GM19238 (cell line): ENCODE measurements around the gene FHL2.

Source experiments
- DNase-seq: peaks from one replicate; pipeline ENCODE4 v3.0.0; 2011; ENCODE audit warnings: low spot score; ENCODE audit not compliant: insufficient read length

FHL2 gene

GRCh38 chr2:105397953-105398335 lies 907 bp downstream of the FHL2 start:
- no peak for DNase-seq

DNA sequence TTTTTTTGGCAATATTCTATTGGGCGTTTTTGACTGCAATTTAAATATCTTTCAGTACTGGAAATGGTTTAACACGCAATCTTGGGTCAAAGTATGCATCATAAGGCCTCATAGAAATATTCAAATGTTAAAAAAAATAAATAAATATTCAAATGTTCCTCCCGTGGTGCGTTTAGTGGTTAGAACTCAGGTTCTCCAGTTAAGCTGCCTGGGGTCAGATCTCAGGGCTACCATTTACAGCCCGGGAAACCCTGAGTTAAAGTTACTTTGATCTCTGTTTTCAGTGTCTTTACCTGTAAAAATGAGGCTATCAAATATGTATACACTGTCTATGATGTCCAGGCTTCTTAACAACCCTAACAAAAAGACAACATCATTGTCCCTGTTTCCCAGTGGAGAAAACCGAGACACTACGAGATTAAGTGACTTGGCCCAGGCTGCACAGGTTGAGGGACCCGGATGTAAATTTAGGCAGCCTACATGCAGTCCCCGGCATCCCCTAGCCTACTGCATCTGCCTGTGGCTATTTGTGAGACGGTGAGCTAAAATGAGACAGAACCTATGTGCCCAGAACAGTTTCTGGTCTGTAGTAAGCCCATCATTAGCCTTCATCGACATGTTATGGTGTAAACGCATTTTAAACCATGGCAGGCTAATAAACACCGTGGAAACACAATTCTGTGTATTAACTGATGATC lies 1.7 kb downstream of the FHL2 start:
- DNase-seq, result no peak

GRCh38 chr2:105396254-105397024 lies 2.4 kb downstream of the FHL2 start:
- no peak for DNase-seq

GRCh38 chr2:105395691-105396090 lies 3.2 kb downstream of the FHL2 start:
- DNase-seq, result no peak

DNA sequence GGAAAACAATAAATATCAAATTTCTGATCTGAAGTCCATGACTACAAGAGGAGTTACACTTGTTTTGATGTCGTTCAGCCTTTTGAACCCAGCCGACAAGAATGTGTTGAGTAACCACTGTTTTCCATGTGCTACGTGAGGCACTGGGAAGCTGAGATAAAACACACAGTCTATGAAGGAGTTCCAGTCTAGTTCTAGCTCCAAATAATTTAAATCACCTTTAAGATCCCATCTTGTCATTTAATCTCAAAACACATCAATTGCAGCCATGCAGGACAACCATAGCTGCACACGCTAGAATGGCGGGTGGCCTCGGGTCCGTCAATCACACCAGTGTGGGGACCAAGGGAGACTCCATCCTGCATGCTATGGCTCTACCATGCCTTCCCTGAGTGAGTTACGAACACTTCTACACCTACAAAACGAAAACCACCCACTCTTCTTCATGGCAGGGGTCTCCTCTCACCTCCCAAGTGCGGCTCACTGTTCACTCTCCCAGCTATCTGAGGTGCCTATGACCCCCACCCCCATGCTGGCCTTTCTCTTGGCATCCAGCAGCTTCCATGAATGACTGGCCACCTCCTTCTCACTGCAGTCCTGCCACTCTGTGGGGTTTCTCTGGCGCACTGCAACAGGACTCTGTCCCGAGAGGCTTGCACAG lies 3.8 kb downstream of the FHL2 start:
- no peak for DNase-seq

DNA sequence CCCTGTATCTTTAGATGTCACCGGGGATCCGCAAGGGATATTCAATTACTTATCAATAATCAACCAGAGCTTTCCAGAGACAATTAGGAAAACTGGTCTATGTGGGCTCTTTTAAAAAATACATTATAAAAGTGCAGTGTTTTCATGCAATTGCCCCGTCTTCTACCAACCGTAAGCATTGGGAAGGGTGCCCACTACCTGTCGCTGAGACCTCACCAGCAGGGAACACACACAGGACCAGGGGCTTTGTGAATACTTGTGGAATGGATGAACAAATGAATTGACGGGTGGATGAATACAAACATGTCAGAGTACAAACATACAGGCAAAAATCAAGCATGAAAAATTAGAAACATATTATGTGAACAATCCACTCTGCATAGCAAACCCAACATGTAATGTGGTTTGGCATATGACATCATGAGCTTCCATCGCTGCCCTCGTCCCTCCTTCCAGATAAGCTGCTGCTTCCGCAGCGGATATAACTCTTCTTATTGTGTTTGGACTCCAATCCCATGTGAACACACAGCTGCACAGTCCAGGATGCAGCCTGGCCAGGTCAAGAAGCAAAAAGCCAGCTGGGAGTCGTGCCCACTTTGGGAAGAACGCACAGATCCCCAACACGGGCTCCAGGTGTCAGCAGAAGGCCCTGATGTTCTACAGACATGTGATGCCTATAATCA lies 5.3 kb downstream of the FHL2 start:
- no peak for DNase-seq

DNA sequence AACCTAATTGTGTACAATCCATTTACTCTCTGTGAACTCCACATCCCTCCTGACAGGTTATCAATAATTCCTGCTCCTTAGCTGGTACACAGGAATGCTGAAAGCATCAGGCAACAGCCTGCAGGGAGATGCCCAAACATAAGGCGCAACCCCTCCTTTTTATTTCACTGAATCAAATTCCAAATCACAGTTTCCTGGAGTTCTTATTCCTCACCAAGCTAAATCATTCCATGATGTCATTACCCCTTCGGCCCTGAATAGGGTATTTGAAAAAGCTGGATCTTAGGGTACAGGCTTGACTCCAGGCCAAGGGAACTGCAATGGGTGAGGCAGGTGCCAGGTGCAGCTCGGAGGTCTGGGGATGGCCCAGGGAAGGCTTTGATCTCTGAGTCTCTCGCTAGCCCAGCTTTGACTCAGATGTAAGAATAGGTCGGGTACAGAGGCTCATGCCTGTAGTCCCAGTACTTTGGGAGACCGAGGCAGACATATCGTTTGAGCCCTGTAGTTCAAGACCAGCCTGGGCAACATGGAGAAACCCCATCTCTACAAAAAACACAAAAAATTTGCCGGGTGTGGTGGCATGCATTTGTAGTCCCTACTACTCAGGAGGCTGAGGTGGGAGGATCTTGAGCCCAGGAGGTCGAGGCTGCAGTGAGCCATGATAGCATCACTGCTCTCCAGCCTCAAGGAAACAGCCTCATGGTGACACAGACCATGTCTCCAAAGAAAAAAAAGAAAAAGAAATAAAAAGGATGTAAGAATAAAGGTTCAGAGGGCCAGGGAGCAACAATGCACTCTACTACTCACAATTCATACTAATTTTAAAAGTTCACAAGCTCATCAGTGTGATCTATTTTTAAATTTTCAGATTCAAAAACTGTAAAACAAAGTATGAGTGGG lies 6.8 kb downstream of the FHL2 start:
- DNase-seq, result no peak

GRCh38 chr2:105391058-105391627 lies 7.7 kb downstream of the FHL2 start:
- no peak for DNase-seq

DNA sequence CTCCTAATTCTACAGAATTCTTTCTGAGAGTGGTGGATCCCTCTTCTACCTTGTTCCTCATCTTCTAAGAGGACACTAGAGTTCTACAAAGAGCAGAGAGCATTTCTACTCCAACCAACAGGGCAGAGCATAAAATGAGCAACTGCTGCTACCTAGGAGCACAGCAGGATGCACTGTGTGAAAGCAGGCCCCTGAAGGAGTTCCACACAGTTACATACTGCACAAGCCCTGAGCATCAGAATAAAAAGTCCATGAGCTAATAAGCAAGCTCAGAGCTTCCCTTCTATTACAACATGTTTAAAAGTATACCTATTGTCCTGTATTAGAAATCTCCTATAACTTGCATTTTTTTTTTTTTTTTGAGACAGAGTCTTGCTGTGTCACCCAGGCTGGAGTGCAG lies 8.4 kb downstream of the FHL2 start:
- DNase-seq, result no peak

DNA sequence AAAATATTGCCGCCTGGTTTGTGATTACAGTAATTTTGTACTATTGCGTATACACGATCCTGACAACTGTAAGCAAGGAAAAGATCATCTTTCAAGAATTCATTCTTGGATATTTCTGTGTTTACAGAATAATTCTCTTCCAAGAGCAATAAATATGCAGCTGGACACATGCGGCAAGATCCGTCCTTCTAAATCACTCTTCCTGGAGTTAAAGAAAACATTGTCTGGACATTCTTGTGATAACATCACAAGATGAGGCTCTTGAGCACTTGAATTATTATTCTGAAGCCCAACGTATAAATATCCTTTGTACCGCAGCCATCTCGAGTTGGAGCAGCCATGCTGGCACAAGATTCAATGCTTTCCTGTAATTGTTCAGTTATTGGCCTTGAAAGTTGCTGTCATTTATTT lies 9.9 kb downstream of the FHL2 start:
- no peak for DNase-seq

- no peak for DNase-seq
These were observed 11.6 kb downstream of the FHL2 start for GRCh38 chr2:105387225-105387624.

GRCh38 chr2:105385731-105386540 lies 12.9 kb downstream of the FHL2 start:
- no peak for DNase-seq

GRCh38 chr2:105384861-105385260 lies 14.0 kb downstream of the FHL2 start:
- DNase-seq, result no peak

DNA sequence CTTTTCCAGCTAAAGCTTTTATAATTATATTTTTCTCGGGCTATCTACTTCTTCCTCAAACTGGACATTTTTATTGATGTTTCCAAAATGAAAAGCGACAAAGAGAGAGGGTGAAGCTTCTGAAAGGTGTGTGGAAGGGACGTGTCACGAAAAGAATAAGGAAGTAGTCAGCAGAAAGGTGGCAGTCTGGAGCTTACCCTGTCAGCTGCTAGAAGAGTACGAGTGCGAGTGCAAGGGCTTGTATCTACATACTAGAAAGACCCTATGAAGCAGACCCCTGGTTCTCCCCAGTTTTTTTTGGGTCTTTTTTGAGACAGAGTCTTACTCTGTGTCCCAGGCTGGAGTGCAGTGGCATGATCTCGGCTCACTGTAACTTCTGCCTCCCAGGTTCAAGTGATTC lies 14.6 kb downstream of the FHL2 start:
- no peak for DNase-seq

DNA sequence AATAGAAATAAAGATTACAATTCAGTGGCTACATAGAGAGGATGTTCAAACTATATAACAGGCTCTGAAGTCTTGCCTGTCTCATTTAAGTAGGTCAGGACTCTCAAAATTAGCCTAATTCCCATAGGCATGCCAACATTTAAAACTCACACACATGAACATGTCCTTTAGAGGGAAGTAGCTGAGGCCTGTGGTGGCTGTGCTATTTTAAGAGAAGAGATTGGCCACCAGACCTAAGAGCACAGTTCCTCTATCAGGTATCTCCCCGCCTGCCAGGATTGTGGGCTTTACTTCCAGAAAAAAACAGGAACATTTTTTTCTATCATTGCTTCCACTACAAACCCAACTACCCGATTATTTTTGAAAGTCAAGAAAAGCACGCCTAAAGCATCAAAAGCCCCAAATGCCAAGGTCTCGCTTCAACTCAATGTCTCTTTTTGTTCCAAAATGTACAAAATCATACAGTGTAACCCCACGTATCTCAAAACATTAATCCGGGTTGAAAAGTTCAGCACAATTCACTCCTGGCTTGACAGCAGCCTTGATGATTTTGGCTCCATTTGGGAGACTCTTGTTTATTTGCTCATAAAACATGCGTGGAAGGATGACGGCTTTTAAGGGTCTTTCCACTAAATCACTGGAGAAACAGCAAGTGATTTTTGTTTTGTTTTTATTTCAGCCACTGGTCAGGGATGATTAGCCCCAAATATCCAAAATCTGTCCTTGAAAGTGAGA lies 15.3 kb downstream of the FHL2 start:
- DNase-seq, result no peak

DNA sequence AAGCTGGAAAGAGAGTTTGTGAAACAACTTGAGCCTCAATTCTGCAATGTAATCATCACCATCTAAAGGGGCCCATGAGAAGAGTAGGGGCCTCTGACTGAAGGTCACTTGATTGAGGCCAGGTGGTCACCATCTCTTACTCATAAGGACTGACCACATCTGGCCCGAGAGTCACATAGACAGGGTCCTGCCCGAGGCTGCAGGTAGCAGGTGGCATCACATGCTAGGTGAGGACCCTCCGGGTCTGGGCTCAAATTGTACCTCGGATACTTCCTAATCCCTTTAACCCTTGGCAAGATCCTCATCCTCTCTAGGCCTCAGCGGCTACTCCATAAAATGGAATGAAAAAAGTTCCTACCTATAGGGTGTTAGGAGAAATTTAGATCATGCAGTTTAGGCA lies 16.7 kb downstream of the FHL2 start:
- DNase-seq, result no peak

DNA sequence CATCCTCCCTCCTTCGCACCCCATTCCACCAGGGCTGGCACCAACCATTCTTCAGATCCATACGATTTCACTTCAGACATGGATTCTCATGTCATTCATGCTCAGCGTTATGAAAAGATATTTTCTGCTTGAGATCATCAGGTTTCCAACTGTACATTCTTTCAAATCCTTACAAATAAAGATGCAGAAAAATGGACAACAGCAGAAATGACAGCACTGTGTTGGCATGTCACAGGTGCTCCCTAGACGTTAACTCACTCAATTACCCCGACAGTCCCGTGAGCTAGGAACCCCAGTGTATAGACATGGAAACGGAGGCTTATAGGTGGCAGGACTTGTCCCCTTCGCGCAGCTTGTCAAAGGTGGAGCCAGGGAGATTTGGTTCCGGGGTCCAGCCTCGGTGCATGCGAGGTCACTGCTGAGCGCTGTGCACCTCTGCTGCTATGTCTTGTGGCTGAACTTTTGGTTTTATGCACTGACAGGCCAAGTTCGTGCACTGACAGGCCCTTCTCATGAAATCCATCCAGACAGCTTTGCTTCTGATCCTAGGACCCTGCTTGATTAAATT lies 17.7 kb downstream of the FHL2 start:
- DNase-seq, result no peak

GRCh38 chr2:105380432-105381100 lies 18.3 kb downstream of the FHL2 start:
- DNase-seq, result no peak
